Esophagus muscularis mucosa (tissue), 4 donors: Measurements from ENCODE around the gene ADAMTSL4. TPM values are rescaled to one million over a fixed set of nuclear protein-coding genes. Genes with fewer than 3 reads are reported as not detected.

Experiments
- DNase-seq: peaks from one replicate; pipeline ENCODE4 v3.0.0-alpha.2; 2017; ENCODE audit errors: extremely low spot score
- H3K27ac ChIP-seq, 4 donors: fragments of 200-600 bp; sonication (generic); replicated peaks in 1 of 4; 1 replicate in 3 of 4; 2 replicates in 1 of 4; pipeline ENCODE4 v1.5.1; 2016 to 2019; ENCODE audit warnings: mild to moderate bottlenecking in 1 of 4
- H3K27me3 ChIP-seq, 4 donors: fragments of 200-600 bp; sonication (generic); one replicate each; pipeline versions ENCODE4 v1.5.1 to v1.6.0; 2016 to 2019
- H3K36me3 ChIP-seq, 4 donors: fragments of 200-600 bp; sonication (generic); one replicate each; pipeline ENCODE4 v1.5.1; 2016 to 2019
- H3K4me1 ChIP-seq, 4 donors: fragments of 200-600 bp; sonication (generic); one replicate each; pipeline ENCODE4 v1.5.1; 2016 to 2019
- H3K4me3 ChIP-seq, 4 donors: fragments of 200-600 bp; sonication (generic); 1 replicate in 2 of 4; 2 replicates in 2 of 4; pipeline ENCODE4 v1.5.1; 2016 to 2019; ENCODE audit warnings: mild to moderate bottlenecking in 4 of 4, moderate library complexity in 1 of 4
- H3K9me3 ChIP-seq, 4 donors: fragments of 200-600 bp; sonication (generic); 1 replicate in 3 of 4; 2 replicates in 1 of 4; pipeline ENCODE4 v1.5.1; 2016 to 2019
- CTCF ChIP-seq, 3 experiments: fragments of 200-600 bp in 2 of 3; fragments of 450-650 bp in 1 of 3; sonication (generic) in 2 of 3; IDR thresholded peaks; one replicate each; pipeline ENCODE4 v1.5.1; 2017 to 2019; ENCODE audit warnings: antibody characterized with exemption in 3 of 3, mild to moderate bottlenecking in 2 of 3, moderate library complexity in 1 of 3
- EP300 ChIP-seq: sonication (generic); formaldehyde crosslinking; IDR thresholded peaks from one replicate; pipeline ENCODE4 v1.6.1; 2017; ENCODE audit warnings: antibody characterized with exemption
- POLR2A ChIP-seq: fragments of 450-650 bp; IDR thresholded peaks from one replicate; pipeline ENCODE4 v1.6.1; 2017; ENCODE audit warnings: antibody characterized with exemption, moderate library complexity, mild to moderate bottlenecking, low read depth
- POLR2AphosphoS5 ChIP-seq, 2 donors: sonication (generic); formaldehyde crosslinking; IDR thresholded peaks; one replicate each; pipeline ENCODE4 v1.6.1; 2017; ENCODE audit warnings: antibody characterized with exemption in 2 of 2
- WGBS: methylation state at CpG from one replicate; pipeline ENCODE4 v1.1.5; 2018; 5-methylcytosine and 5-hydroxymethylcytosine counted together
- intact Hi-C: fragments of 100-400 bp; cut with DNase I; formaldehyde crosslinking; loops from one replicate; pipeline ENCODE4 v1.15.1; 2023
- total RNA-seq, 4 donors: library from RNA; depleted of rRNA; stranded (reverse); fragments of >200 nt; gene quantifications; one replicate each; pipeline versions ENCODE4 v1.1.0 to v1.2.1, GENCODE V29; 2016

The ADAMTSL4 gene
- total RNA-seq, 4 donors from 2014 or later, result 33.6 to 86.1 (median 48.2) TPM

- Histone ChIP-seq H3K9me3 (no peaks in the 10 kb centered on the region), H3K36me3 (no peaks in the 10 kb centered on the region), H3K4me3 (no peak overlapping the region), H3K4me1 (peaks cover 21 to 66% (median 56%) of the 10 kb centered on the region in 4 donors), H3K27me3 (no peaks in the 10 kb centered on the region), H3K27ac (peak overlapping the region; percentile 70 to 86 (median 72))
- WGBS, result 94% methylated on average over 10 of the region's 12 CpGs
- DNase-seq, result no peak
- TF ChIP-seq CTCF (IDR thresholded peaks at IDR 0.05), result no peak
- TF ChIP-seq POLR2A, result no peak
- TF ChIP-seq EP300, result no peak
- intact Hi-C loops, result loop anchor here (10.0 kb wide), 1 partner anchor 172 kb away; the partner anchor contains the start of gene RPRD2
Observed at GRCh38 chr1:150536836-150537731, 12.1 kb upstream of the ADAMTSL4 start.

GRCh38 chr1:150537732-150538684 lies 11.2 kb upstream of the ADAMTSL4 start:
- intact Hi-C loops, result loop anchor here (10.0 kb wide), 1 partner anchor 173 kb away; the partner anchor contains the start of gene RPRD2
- H3K27me3 ChIP-seq, result no peaks in the 10 kb centered on the region
- TF ChIP-seq POLR2AphosphoS5 (IDR thresholded peaks at IDR 0.05) (peak; percentile 42 to 77), CTCF (IDR thresholded peaks at IDR 0.05) (no peak)
- H3K27ac ChIP-seq, result peak overlapping the region; percentile 70 to 86 (median 72)
- no peaks in the 10 kb centered on the region for H3K36me3 ChIP-seq
- H3K4me3 ChIP-seq, result no peak overlapping the region
- DNase-seq, result peak; percentile 89
- no peaks in the 10 kb centered on the region for H3K9me3 ChIP-seq
- WGBS, result 61% methylated on average over 17 of the region's 17 CpGs
- H3K4me1 ChIP-seq, result peaks cover 17 to 56% (median 47%) of the 10 kb centered on the region in 4 donors

GRCh38 chr1:150543500-150544143 lies 5.6 kb upstream of the ADAMTSL4 start:
- no peak for DNase-seq
- intact Hi-C loops, result no loop called here
- 79% methylated on average over 13 of the region's 13 CpGs for WGBS
- peaks cover 0 to 15% (median 14%) of the 10 kb centered on the region in 4 donors for H3K4me1 ChIP-seq
- no peaks in the 10 kb centered on the region for H3K36me3 ChIP-seq
- TF ChIP-seq POLR2AphosphoS5 (IDR thresholded peaks at IDR 0.05), result peak; percentile 21 to 25
- no peak for TF ChIP-seq POLR2A
- TF ChIP-seq CTCF (IDR thresholded peaks at IDR 0.05), result no peak
- no peak for TF ChIP-seq EP300
- no peak overlapping the region for H3K4me3 ChIP-seq
- H3K9me3 ChIP-seq, result no peaks in the 10 kb centered on the region
- peak overlapping the region; percentile 6 to 52 (median 33) for H3K27ac ChIP-seq
- H3K27me3 ChIP-seq, result no peaks in the 10 kb centered on the region

- Histone ChIP-seq H3K27me3 (no peaks in the 10 kb centered on the region), H3K4me3 (no peak overlapping the region), H3K27ac (peak overlapping the region; percentile 23 to 40 (median 33)), H3K36me3 (no peaks in the 10 kb centered on the region), H3K4me1 (peaks cover 0 to 12% (median 11%) of the 10 kb centered on the region in 4 donors), H3K9me3 (no peaks in the 10 kb centered on the region)
- 67% methylated on average over 3 of the region's 3 CpGs for WGBS
- intact Hi-C loops, result no loop called here
- TF ChIP-seq CTCF (IDR thresholded peaks at IDR 0.05) (no peak), POLR2AphosphoS5 (IDR thresholded peaks at IDR 0.05) (no peak), POLR2A (no peak), EP300 (no peak)
- DNase-seq, result no peak
Observed at GRCh38 chr1:150544204-150544603, 5.0 kb upstream of the ADAMTSL4 start.
